CD1c-positive myeloid dendritic cell (primary cell): ENCODE data around the gene PFKFB4.

ENCODE experiments used
- DNase-seq: peaks from one replicate; pipeline ENCODE4 v3.0.0-alpha.2; 2016; ENCODE audit errors: extremely low spot score

PFKFB4 gene

GRCh38 chr3:48556796-48557626 lies at the start of gene PFKFB4:
Gene PFKFB4 (minus strand): TSS chr3:48556803. CDS start chr3:48556777, 26 bp downstream.
- DNase-seq, result peak; percentile 99

GRCh38 chr3:48601622-48601994 lies 45.0 kb upstream of the PFKFB4 start:
- DNase-seq, result no peak

GRCh38 chr3:48600711-48601621 lies 44.4 kb upstream of the PFKFB4 start:
- no peak for DNase-seq

GRCh38 chr3:48599509-48600285 lies 43.1 kb upstream of the PFKFB4 start:
- no peak for DNase-seq

- DNase-seq, result no peak
These were observed 42.5 kb upstream of the PFKFB4 start for GRCh38 chr3:48599077-48599501.

- no peak for DNase-seq
These were observed 41.9 kb upstream of the PFKFB4 start for GRCh38 chr3:48598323-48599076.

- no peak for DNase-seq
These were observed 40.8 kb upstream of the PFKFB4 start for GRCh38 chr3:48597408-48597800.

- DNase-seq, result no peak
These were observed 40.2 kb upstream of the PFKFB4 start for GRCh38 chr3:48596676-48597407.

- no peak for DNase-seq
These were observed 39.6 kb upstream of the PFKFB4 start for GRCh38 chr3:48596157-48596556.

- peak; percentile 50 for DNase-seq
These were observed 39.0 kb upstream of the PFKFB4 start for GRCh38 chr3:48595526-48596121.

- DNase-seq, result peak; percentile 4
These were observed 38.5 kb upstream of the PFKFB4 start, which contains the start of gene COL7A1 for GRCh38 chr3:48595075-48595525. Gene COL7A1 (minus strand): TSS chr3:48595329. CDS start chr3:48595159, 170 bp downstream.

- no peak for DNase-seq
These were observed 37.9 kb upstream of the PFKFB4 start for GRCh38 chr3:48594417-48595049.

GRCh38 chr3:48593337-48593736 lies 36.7 kb upstream of the PFKFB4 start:
- DNase-seq, result no peak

GRCh38 chr3:48592519-48593087 lies 36.0 kb upstream of the PFKFB4 start:
- DNase-seq, result no peak

GRCh38 chr3:48591886-48592518 lies 35.4 kb upstream of the PFKFB4 start:
- DNase-seq, result no peak

GRCh38 chr3:48591436-48591835 lies 34.8 kb upstream of the PFKFB4 start:
- DNase-seq, result no peak

- no peak for DNase-seq
These were observed 31.6 kb upstream of the PFKFB4 start for GRCh38 chr3:48588230-48588629.

GRCh38 chr3:48587686-48588085 lies 31.1 kb upstream of the PFKFB4 start:
- DNase-seq, result no peak

- DNase-seq, result no peak
These were observed 28.8 kb upstream of the PFKFB4 start for GRCh38 chr3:48585411-48585810.
